GM12865 (cell line): ENCODE measurements around the gene BCCIP.

Source experiments
- DNase-seq: peaks from one replicate; pipeline ENCODE4 v3.0.0; 2010; ENCODE audit warnings: low read depth
- H3K4me3 ChIP-seq: 2 replicates; pipeline ENCODE4 v1.5.1; 2011; ENCODE audit warnings: mild to moderate bottlenecking, low read depth, low read length, control low read depth
- TF ChIP-seq, protein P1 (sequence below): IDR thresholded peaks from 2 replicates; pipeline ENCODE4 v1.5.1; 2011; ENCODE audit warnings: low read length, control low read depth, low read depth, inconsistent platforms; ENCODE audit not compliant: insufficient read depth; ENCODE audit errors: missing control alignments

Gene BCCIP

DNA sequence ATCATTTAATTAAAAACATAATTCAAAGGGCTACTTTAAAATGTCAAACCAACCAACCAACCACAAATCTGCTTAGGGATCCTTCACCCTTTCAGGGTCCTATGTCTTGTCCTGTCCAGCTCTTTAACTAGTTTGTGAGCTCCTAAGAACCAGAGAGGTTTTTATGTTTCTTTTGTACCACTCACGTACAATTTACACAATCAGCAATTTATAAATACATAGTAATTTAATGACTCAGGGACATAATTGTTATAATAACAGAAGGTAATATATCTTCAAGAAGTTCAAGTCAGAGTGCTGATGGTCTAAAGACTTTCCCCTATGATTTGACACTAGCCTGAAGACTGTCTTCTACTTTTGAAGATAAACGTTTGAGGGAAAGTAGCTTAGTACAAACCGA lies 41.8 kb downstream of the BCCIP start:
- TF ChIP-seq, protein P1, sequence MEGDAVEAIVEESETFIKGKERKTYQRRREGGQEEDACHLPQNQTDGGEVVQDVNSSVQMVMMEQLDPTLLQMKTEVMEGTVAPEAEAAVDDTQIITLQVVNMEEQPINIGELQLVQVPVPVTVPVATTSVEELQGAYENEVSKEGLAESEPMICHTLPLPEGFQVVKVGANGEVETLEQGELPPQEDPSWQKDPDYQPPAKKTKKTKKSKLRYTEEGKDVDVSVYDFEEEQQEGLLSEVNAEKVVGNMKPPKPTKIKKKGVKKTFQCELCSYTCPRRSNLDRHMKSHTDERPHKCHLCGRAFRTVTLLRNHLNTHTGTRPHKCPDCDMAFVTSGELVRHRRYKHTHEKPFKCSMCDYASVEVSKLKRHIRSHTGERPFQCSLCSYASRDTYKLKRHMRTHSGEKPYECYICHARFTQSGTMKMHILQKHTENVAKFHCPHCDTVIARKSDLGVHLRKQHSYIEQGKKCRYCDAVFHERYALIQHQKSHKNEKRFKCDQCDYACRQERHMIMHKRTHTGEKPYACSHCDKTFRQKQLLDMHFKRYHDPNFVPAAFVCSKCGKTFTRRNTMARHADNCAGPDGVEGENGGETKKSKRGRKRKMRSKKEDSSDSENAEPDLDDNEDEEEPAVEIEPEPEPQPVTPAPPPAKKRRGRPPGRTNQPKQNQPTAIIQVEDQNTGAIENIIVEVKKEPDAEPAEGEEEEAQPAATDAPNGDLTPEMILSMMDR, result no peak
- DNase-seq, result no peak

GRCh38 chr10:125866421-125867029 lies 43.2 kb downstream of the BCCIP start:
- no peak overlapping the region for H3K4me3 ChIP-seq
- no peak for DNase-seq
- TF ChIP-seq, protein P1, result no peak

More for the DNA sequence above, 41.8 kb downstream of the BCCIP start:
- no peak overlapping the region for H3K4me3 ChIP-seq

DNA sequence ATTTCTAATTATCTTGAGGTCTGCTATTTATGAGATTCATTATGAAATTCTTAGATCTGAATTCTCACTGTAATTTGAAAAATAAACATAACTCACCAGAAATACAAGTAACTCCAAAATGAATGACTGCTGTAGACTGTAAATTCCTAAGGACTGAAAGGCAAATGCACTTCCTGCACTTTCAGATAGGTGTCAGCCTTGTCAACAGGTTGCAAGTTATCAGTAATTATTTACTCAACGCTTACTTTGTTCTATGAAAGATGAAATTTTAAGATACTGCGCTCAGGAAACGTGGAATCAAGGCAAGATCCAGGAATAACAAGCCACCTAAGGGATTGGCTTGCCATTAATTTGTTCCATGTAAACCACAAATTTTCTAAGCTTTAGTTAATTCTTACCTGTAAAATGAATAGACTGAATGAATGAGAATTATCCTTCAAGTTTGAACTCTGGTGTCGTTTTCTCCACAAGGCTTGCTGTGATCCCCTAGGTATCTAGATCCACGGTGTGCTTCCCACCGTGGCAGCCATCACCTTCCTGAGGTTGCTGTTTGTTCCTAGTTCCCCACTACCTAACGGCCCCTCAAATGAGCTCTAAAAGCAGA lies 45.1 kb downstream of the BCCIP start:
- H3K4me3 ChIP-seq, result no peak overlapping the region
- TF ChIP-seq, protein P1, result peak; percentile 70
- peak; percentile 57 for DNase-seq

GRCh38 chr10:125871338-125871737 lies 48.0 kb downstream of the BCCIP start:
- no peak for DNase-seq
- TF ChIP-seq, protein P1, result no peak

GRCh38 chr10:125878957-125879835 lies 55.9 kb downstream of the BCCIP start:
- TF ChIP-seq, protein P1, result no peak
- DNase-seq, result no peak
- H3K4me3 ChIP-seq, result no peak overlapping the region

More at GRCh38 chr10:125871338-125871737, 48.0 kb downstream of the BCCIP start:
- H3K4me3 ChIP-seq, result no peak overlapping the region

GRCh38 chr10:125880719-125881118 lies 57.4 kb downstream of the BCCIP start:
- TF ChIP-seq, protein P1, result no peak
- no peak overlapping the region for H3K4me3 ChIP-seq
- no peak for DNase-seq
